Lower lobe of right lung (tissue), 2 donors: Measurements from ENCODE around the gene NME9. TPM values are rescaled to one million over a fixed set of nuclear protein-coding genes. Genes with fewer than 3 reads are reported as not detected.

Experiments
- ATAC-seq, 2 donors: fragments of 200-7000 bp; cut with Tn5 transposase; one replicate each; pipeline ENCODE4 v1.9.1; 2020 to 2022; ENCODE audit warnings: mild to moderate bottlenecking in 2 of 2, moderate library complexity in 2 of 2
- DNase-seq: peaks from one replicate; pipeline ENCODE4 v3.0.0-alpha.2; 2020
- H3K27ac ChIP-seq: fragments of 200-600 bp; one replicate; pipeline ENCODE4 v1.8.0; 2022
- H3K27me3 ChIP-seq: fragments of 200-600 bp; one replicate; pipeline ENCODE4 v1.8.0; 2022; ENCODE audit warnings: low read depth
- H3K36me3 ChIP-seq: fragments of 200-600 bp; one replicate; pipeline ENCODE4 v1.8.0; 2022; ENCODE audit warnings: mild to moderate bottlenecking
- H3K4me1 ChIP-seq: fragments of 200-600 bp; one replicate; pipeline ENCODE4 v1.8.0; 2022
- H3K4me3 ChIP-seq: fragments of 200-600 bp; one replicate; pipeline ENCODE4 v1.8.0; 2022; ENCODE audit warnings: mild to moderate bottlenecking
- H3K9me3 ChIP-seq: fragments of 200-600 bp; one replicate; pipeline ENCODE4 v1.8.0; 2022
- intact Hi-C: fragments of 100-400 bp; cut with DNase I; formaldehyde crosslinking; loops from one replicate; pipeline ENCODE4 v1.11.0; 2022
- total RNA-seq: library from RNA; stranded (reverse); fragmentation: NEBNext Ultra II Directional; extraction: Animal tissue kit (Norgen Biotek cat#: 25700); gene quantifications from one replicate; pipeline ENCODE4 v1.2.1, GENCODE V29; 2021
- TF ChIP-seq, protein P1 (sequence below): fragments of 200-600 bp; IDR thresholded peaks from one replicate; pipeline ENCODE4 v1.8.0; 2022; ENCODE audit warnings: antibody characterized with exemption, mild to moderate bottlenecking
- donor health status: DM: no; HTN: yes; CAD: no; lungs with severe emphysema.

Gene NME9
- total RNA-seq, 1 donor from 2014 or later = 3.5 TPM

DNA sequence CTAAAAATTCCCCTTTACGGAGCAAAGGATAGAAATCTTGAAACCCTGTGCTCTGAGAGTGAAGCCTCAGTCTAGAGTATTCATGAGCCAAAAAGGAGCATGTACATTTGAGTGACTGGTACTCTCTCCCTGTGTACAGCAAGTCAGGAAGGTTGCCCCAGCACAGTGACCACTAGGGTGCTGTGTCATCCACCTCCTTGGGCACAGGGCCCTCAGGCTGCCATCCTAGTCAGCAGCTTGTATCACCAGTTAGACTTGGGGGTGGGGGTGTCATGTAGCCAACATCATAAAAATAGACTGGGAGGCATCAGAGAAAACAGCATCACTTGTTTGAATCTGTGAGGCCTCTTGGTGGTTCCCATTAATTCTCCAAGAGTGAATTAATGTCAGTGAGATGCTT is 12.0 kb downstream of the NME9 start:
- TF ChIP-seq, protein P1, sequence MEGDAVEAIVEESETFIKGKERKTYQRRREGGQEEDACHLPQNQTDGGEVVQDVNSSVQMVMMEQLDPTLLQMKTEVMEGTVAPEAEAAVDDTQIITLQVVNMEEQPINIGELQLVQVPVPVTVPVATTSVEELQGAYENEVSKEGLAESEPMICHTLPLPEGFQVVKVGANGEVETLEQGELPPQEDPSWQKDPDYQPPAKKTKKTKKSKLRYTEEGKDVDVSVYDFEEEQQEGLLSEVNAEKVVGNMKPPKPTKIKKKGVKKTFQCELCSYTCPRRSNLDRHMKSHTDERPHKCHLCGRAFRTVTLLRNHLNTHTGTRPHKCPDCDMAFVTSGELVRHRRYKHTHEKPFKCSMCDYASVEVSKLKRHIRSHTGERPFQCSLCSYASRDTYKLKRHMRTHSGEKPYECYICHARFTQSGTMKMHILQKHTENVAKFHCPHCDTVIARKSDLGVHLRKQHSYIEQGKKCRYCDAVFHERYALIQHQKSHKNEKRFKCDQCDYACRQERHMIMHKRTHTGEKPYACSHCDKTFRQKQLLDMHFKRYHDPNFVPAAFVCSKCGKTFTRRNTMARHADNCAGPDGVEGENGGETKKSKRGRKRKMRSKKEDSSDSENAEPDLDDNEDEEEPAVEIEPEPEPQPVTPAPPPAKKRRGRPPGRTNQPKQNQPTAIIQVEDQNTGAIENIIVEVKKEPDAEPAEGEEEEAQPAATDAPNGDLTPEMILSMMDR = no peak
- Histone ChIP-seq H3K4me1 (no peaks in the 10 kb centered on the region), H3K9me3 (no peaks in the 10 kb centered on the region), H3K27me3 (no peaks in the 10 kb centered on the region), H3K36me3 (no peaks in the 10 kb centered on the region), H3K27ac (no peak overlapping the region), H3K4me3 (no peak overlapping the region)
- DNase-seq = no peak
- intact Hi-C loops = no loop called here
- ATAC-seq = no peak

GRCh38 chr3:138314751-138315150 is 14.9 kb downstream of the NME9 start:
- TF ChIP-seq, protein P1 = no peak
- intact Hi-C loops = no loop called here
- DNase-seq = no peak
- H3K27me3 ChIP-seq = no peaks in the 10 kb centered on the region
- no peak overlapping the region for H3K27ac ChIP-seq
- no peak for ATAC-seq
- H3K36me3 ChIP-seq = no peaks in the 10 kb centered on the region
- no peaks in the 10 kb centered on the region for H3K9me3 ChIP-seq
- H3K4me3 ChIP-seq = no peak overlapping the region
- H3K4me1 ChIP-seq = no peaks in the 10 kb centered on the region

DNA sequence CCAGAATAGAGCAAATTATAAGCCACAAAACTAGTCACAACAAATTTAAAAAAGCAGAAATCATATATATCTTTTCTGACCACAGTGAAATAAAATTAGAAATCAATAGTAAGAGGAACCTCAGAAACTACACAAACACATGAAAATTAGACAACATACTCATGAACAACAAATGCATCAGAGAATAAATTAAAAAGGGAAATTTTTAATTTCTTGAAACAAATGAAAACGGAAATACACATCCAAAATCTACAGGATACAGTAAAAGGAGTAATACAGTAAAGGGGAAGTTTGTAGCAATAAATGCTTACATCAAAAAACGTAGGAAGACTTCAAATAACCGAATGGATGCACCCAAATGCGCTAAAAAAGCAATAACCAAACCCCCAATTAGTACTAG is 19.2 kb downstream of the NME9 start:
- no peak overlapping the region for H3K27ac ChIP-seq
- H3K4me3 ChIP-seq = no peak overlapping the region
- DNase-seq (no peak), ATAC-seq (no peak)
- peaks cover 20% of the 10 kb centered on the region for H3K9me3 ChIP-seq
- TF ChIP-seq, protein P1 = no peak
- intact Hi-C loops = no loop called here
- H3K27me3 ChIP-seq = no peaks in the 10 kb centered on the region
- H3K4me1 ChIP-seq = no peaks in the 10 kb centered on the region
- H3K36me3 ChIP-seq = no peaks in the 10 kb centered on the region

DNA sequence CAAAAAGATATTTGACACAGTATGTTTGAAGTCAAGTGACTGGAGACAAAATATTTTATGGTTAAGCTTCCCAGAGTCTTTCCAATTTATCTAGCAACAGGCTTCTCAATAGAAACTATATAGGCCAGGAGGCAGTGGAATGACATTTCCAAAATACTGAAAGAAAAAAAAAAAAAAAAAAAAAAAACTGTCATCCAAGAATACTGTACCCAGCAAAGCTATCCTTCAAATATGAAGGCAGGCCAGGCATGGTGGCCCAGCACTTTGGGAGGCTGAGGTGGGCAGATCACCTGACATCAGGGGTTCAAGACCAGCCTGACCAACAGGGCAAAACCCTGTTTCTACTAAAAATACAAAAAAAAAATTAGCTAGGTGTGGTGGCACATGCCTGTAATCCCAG is 20.9 kb downstream of the NME9 start:
- ATAC-seq (no peak), DNase-seq (no peak)
- Histone ChIP-seq H3K36me3 (no peaks in the 10 kb centered on the region), H3K27me3 (no peaks in the 10 kb centered on the region), H3K4me3 (no peak overlapping the region), H3K4me1 (no peaks in the 10 kb centered on the region), H3K9me3 (peaks cover 20% of the 10 kb centered on the region), H3K27ac (no peak overlapping the region)
- TF ChIP-seq, protein P1 = no peak
- intact Hi-C loops = no loop called here

DNA sequence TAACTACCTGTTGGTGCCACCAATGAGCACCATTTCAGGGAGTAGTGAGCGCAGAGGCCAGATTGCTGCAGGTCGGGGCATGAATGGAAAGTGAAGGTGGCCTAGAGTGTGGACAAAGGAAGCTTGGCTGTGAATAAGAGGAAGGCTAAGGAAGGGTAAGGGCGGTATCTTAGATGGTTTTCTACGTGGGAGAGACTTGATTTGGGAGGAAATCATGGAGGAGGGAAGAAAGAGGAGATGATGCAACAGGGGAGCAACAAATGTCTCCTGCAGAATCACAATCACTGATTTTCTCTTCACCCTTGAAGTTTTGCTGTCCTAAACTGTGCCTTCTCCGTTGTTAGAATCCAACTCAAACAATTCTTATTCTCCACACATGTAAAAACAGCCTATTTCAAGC is 21.8 kb downstream of the NME9 start:
- TF ChIP-seq, protein P1 = no peak
- intact Hi-C loops = no loop called here
- Histone ChIP-seq H3K9me3 (peaks cover 20% of the 10 kb centered on the region), H3K4me3 (no peak overlapping the region), H3K27ac (no peak overlapping the region), H3K27me3 (no peaks in the 10 kb centered on the region), H3K4me1 (no peaks in the 10 kb centered on the region), H3K36me3 (no peaks in the 10 kb centered on the region)
- DNase-seq = no peak
- ATAC-seq = no peak

DNA sequence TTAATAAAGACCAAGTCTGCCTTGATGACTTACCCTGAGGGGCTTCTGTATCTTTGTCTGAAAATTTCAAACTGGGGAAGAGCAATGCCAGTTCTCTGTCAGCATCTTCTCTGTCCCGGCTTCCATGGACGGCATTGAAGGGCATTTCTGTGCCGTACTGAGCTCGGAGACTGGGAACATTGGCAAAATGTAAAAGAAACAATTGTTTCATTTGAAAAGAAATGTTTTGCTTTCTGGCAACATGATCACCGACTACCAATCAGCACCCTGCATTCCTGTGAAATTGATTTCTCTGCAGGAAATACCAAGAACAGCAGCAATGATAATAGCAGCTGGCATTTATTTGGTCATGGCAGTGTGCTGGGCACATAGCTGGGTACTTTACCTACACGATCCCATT is 26.2 kb downstream of the NME9 start:
- TF ChIP-seq, protein P1 = no peak
- Histone ChIP-seq H3K27me3 (no peaks in the 10 kb centered on the region), H3K9me3 (peaks cover 8% of the 10 kb centered on the region), H3K4me3 (no peak overlapping the region), H3K27ac (no peak overlapping the region), H3K4me1 (no peaks in the 10 kb centered on the region), H3K36me3 (peaks cover 2% of the 10 kb centered on the region)
- intact Hi-C loops = no loop called here
- no peak for DNase-seq
- no peak for ATAC-seq
